AG20443 (cell line): ENCODE measurements around the gene RTTN.

Source experiments
- DNase-seq: peaks from one replicate; pipeline ENCODE4 v3.0.0; 2012; ENCODE audit warnings: low spot score, mixed read lengths

The RTTN gene

GRCh38 chr18:70207181-70207580, 1.7 kb upstream of the RTTN start:
- DNase-seq, result no peak

- no peak for DNase-seq
Measured at GRCh38 chr18:70200286-70200685, 5.2 kb downstream of the RTTN start.

- DNase-seq, result no peak
Measured at GRCh38 chr18:70197844-70198243, 7.6 kb downstream of the RTTN start.

- no peak for DNase-seq
Measured at GRCh38 chr18:70197026-70197425, 8.5 kb downstream of the RTTN start.

GRCh38 chr18:70195852-70196434, 9.5 kb downstream of the RTTN start:
- peak; percentile 60 for DNase-seq

- DNase-seq, result no peak
Measured at GRCh38 chr18:70195014-70195614, 10.4 kb downstream of the RTTN start.

GRCh38 chr18:70194227-70194890, 11.1 kb downstream of the RTTN start:
- DNase-seq, result no peak

GRCh38 chr18:70190529-70190928, 15.0 kb downstream of the RTTN start:
- DNase-seq, result no peak

- peak; percentile 8 for DNase-seq
Measured at GRCh38 chr18:70188113-70188512, 17.4 kb downstream of the RTTN start.

GRCh38 chr18:70183441-70183840, 22.0 kb downstream of the RTTN start:
- no peak for DNase-seq

- DNase-seq, result no peak
Measured at GRCh38 chr18:70182548-70182947, 22.9 kb downstream of the RTTN start.

- no peak for DNase-seq
Measured at GRCh38 chr18:70181725-70182124, 23.8 kb downstream of the RTTN start.

- peak; percentile 44 for DNase-seq
Measured at GRCh38 chr18:70181015-70181414, 24.5 kb downstream of the RTTN start.

GRCh38 chr18:70176537-70176936, 28.9 kb downstream of the RTTN start:
- no peak for DNase-seq

GRCh38 chr18:70175216-70175615, 30.3 kb downstream of the RTTN start:
- DNase-seq, result no peak

GRCh38 chr18:70172225-70172624, 33.3 kb downstream of the RTTN start:
- DNase-seq, result peak; percentile 27

- no peak for DNase-seq
Measured at GRCh38 chr18:70169747-70170146, 35.7 kb downstream of the RTTN start.

GRCh38 chr18:70166668-70167067, 38.8 kb downstream of the RTTN start:
- DNase-seq, result no peak

- no peak for DNase-seq
Measured at GRCh38 chr18:70165936-70166335, 39.6 kb downstream of the RTTN start.

- no peak for DNase-seq
Measured at GRCh38 chr18:70160073-70160678, 45.3 kb downstream of the RTTN start.

GRCh38 chr18:70158992-70159717, 46.3 kb downstream of the RTTN start:
- DNase-seq, result no peak

GRCh38 chr18:70156886-70157285, 48.6 kb downstream of the RTTN start:
- DNase-seq, result no peak
